A549 (cell line): ENCODE results near the gene OGFOD2. TPM values are rescaled to one million over a fixed set of nuclear protein-coding genes. Genes with fewer than 3 reads are reported as not detected.

Experiments used
- ATAC-seq, 2 experiments: fragments of 200-7000 bp in 1 of 2; fragments of >200 bp in 1 of 2; cut with Nextera tagmentation in 1 of 2; cut with Tn5 transposase in 1 of 2; 3 replicates each; pipeline versions ENCODE4 v1.8.0 to v1.9.1; 2018 to 2020; ENCODE audit warnings: mild to moderate bottlenecking in 1 of 2, moderate library complexity in 1 of 2
- CTCF ChIA-PET: fragments of 300-600 bp; sonication (Branson Sonifier 250); formaldehyde crosslinking; extraction: SDS; loops from one replicate; lab custom pipeline; 2021; ENCODE audit warnings: antibody characterized with exemption, inconsistent platforms; lab: Yijun Ruan, JAX
- POLR2A ChIA-PET: fragments of 350-600 bp; formaldehyde crosslinking; extraction: SDS; loops from one replicate; lab custom pipeline; 2021; ENCODE audit warnings: antibody characterized with exemption, inconsistent platforms; lab: Yijun Ruan, JAX
- DNase-seq, 2 experiments: peaks; one replicate each; pipeline versions ENCODE4 v3.0.0 to v3.0.0-alpha.2; 2011 to 2016; ENCODE audit warnings: low read depth in 1 of 2, low spot score in 1 of 2
- FAIRE-seq: peaks from 2 replicates; lab custom pipeline; 2011; peaks lifted over from hg19 to GRCh38; lab: Jason Lieb, UNC
- H3K27ac ChIP-seq, 2 experiments: fragments of >200 bp; sonication (Bioruptor Twin); formaldehyde crosslinking; 3 replicates each; pipeline ENCODE4 v1.5.1; 2016 to 2017
- H3K4me1 ChIP-seq: fragments of >200 bp; sonication (Bioruptor Twin); formaldehyde crosslinking; 3 replicates; pipeline ENCODE4 v1.6.1; 2016
- H3K4me2 ChIP-seq: fragments of >200 bp; sonication (Bioruptor Twin); formaldehyde crosslinking; 3 replicates; pipeline ENCODE4 v1.6.1; 2016
- H3K4me3 ChIP-seq: fragments of >200 bp; sonication (Bioruptor Twin); formaldehyde crosslinking; 3 replicates; pipeline ENCODE4 v1.5.1; 2016
- H3K9me3 ChIP-seq: fragments of >200 bp; sonication (Bioruptor Twin); formaldehyde crosslinking; 3 replicates; pipeline ENCODE4 v1.6.1; 2016
- CBX2 ChIP-seq: fragments of 200-600 bp; sonication (generic); IDR thresholded peaks from 2 replicates; pipeline ENCODE4 v1.6.1; 2016; ENCODE audit warnings: low read depth, mild to moderate bottlenecking, borderline replicate concordance
- CBX8 ChIP-seq: fragments of 200-600 bp; sonication (generic); IDR thresholded peaks from 2 replicates; pipeline ENCODE4 v1.6.1; 2016
- CEBPB ChIP-seq, 2 experiments: fragments of >200 bp in 1 of 2; sonication (Bioruptor Twin) in 1 of 2; formaldehyde crosslinking in 1 of 2; IDR thresholded peaks; 2 replicates each; pipeline ENCODE4 v1.6.1; 2012 to 2016
- CHD2 ChIP-seq: fragments of 150-350 bp; IDR thresholded peaks from 2 replicates; pipeline ENCODE4 v1.6.1; 2014; ENCODE audit warnings: low read length; ENCODE audit not compliant: partially characterized antibody
- FOXS1 ChIP-seq: fragments of 250-450 bp; sonication (Bioruptor Pico); IDR thresholded peaks from 2 replicates; pipeline ENCODE4 v1.5.0; 2020; ENCODE audit warnings: mild to moderate bottlenecking, moderate library complexity
- GATA3 ChIP-seq: IDR thresholded peaks from 2 replicates; pipeline ENCODE4 v1.6.1; 2012; ENCODE audit warnings: borderline replicate concordance
- HEYL ChIP-seq: fragments of 250-450 bp; sonication (Bioruptor Pico); IDR thresholded peaks from 2 replicates; pipeline ENCODE4 v1.8.0; 2021; ENCODE audit warnings: mild to moderate bottlenecking, moderate library complexity
- JUN ChIP-seq, 2 experiments: fragments of >200 bp; sonication (Bioruptor Twin); formaldehyde crosslinking; IDR thresholded peaks; 2 replicates in 1 of 2; 3 replicates in 1 of 2; pipeline ENCODE4 v1.6.1; 2016 to 2017
- KDM1A ChIP-seq: fragments of 200-600 bp; sonication (generic); IDR thresholded peaks from 2 replicates; pipeline ENCODE4 v1.6.1; 2016; ENCODE audit warnings: low read depth, mild to moderate bottlenecking
- MAZ ChIP-seq: fragments of 150-350 bp; IDR thresholded peaks from 2 replicates; pipeline ENCODE4 v1.6.1; 2014; ENCODE audit warnings: antibody characterized with exemption, low read depth, low read length, borderline replicate concordance
- MYC ChIP-seq: IDR thresholded peaks from 2 replicates; pipeline ENCODE4 v1.6.1; 2012; ENCODE audit warnings: mild to moderate bottlenecking, inconsistent platforms, low read length, improper control_type of control experiment, borderline replicate concordance
- POLR2A ChIP-seq: IDR thresholded peaks from 2 replicates; pipeline ENCODE4 v1.6.1; 2012; ENCODE audit warnings: mild to moderate bottlenecking, low read length
- POLR2AphosphoS2 ChIP-seq: conservative IDR thresholded peaks from 2 replicates; pipeline ENCODE4 v1.6.1; 2012; ENCODE audit warnings: low read length, improper control_type of control experiment, inconsistent platforms
- RCOR1 ChIP-seq: fragments of 150-350 bp; IDR thresholded peaks from 2 replicates; pipeline ENCODE4 v1.6.1; 2014; ENCODE audit warnings: antibody characterized with exemption, low read length, low read depth
- SMC3 ChIP-seq: fragments of >200 bp; sonication (Bioruptor Twin); formaldehyde crosslinking; IDR thresholded peaks from 3 replicates; pipeline ENCODE4 v1.6.1; 2018; ENCODE audit warnings: inconsistent platforms
- SREBF2 ChIP-seq: fragments of 450-650 bp; IDR thresholded peaks from 2 replicates; pipeline ENCODE4 v1.6.1; 2014; ENCODE audit warnings: mild to moderate bottlenecking, moderate library complexity
- TFCP2L1 ChIP-seq: fragments of 250-450 bp; sonication (Bioruptor Pico); IDR thresholded peaks from 2 replicates; pipeline ENCODE4 v1.5.0; 2021; ENCODE audit warnings: mild to moderate bottlenecking
- TP53 ChIP-seq: fragments of 250-450 bp; sonication (Bioruptor Pico); IDR thresholded peaks from 2 replicates; pipeline ENCODE4 v1.5.0; 2021; ENCODE audit warnings: mild to moderate bottlenecking, moderate library complexity
- ZC3H11A ChIP-seq: fragments of 450-650 bp; IDR thresholded peaks from 2 replicates; pipeline ENCODE4 v1.6.1; 2014; ENCODE audit warnings: antibody characterized with exemption, mild to moderate bottlenecking
- ZFP36 ChIP-seq: fragments of 450-650 bp; IDR thresholded peaks from 2 replicates; pipeline ENCODE4 v1.6.1; 2014; ENCODE audit warnings: borderline replicate concordance; ENCODE audit not compliant: partially characterized antibody
- ZNF302 ChIP-seq: fragments of 250-450 bp; sonication (Bioruptor Pico); IDR thresholded peaks from 2 replicates; pipeline ENCODE4 v1.9.0; 2021; ENCODE audit warnings: inconsistent platforms, mild to moderate bottlenecking, moderate library complexity
- WGBS: methylation state at CpG from one replicate; pipeline ENCODE4 v1.1.6; 2017; ENCODE audit errors: missing lambda C conversion rate; 5-methylcytosine and 5-hydroxymethylcytosine counted together
- polyA plus RNA-seq, 4 experiments: library from polyadenylated mRNA; depleted of rRNA in 3 of 4; stranded (reverse); fragments of >200 nt; fragmentation: RNase III in 1 of 4; extraction: RNeasy Plus Mini Kit Qiagen cat#74134 plus additional on column Dnase treatment in 1 of 4; gene quantifications; 2 replicates in 3 of 4; 3 replicates in 1 of 4; pipeline ENCODE4 v1.2.3, GENCODE V29; 2011 to 2017
- TF ChIP-seq, protein P1 (sequence below): fragments of 200-600 bp; sonication (generic); IDR thresholded peaks from 2 replicates; pipeline ENCODE4 v1.6.1; 2016; ENCODE audit warnings: antibody characterized with exemption, mild to moderate bottlenecking, moderate library complexity
- TF ChIP-seq, protein P2 (sequence below): IDR thresholded peaks from 2 replicates; pipeline ENCODE4 v1.6.1; 2012
- TF ChIP-seq, protein P3 (sequence below): fragments of >200 bp; sonication (Bioruptor Twin); formaldehyde crosslinking; IDR thresholded peaks from 3 replicates; pipeline ENCODE4 v1.6.1; 2016

OGFOD2 gene
- polyA plus RNA-seq, 2 of the 4 experiments (the other 2 are of a cell fraction): 11.0 to 18.2 TPM

DNA sequence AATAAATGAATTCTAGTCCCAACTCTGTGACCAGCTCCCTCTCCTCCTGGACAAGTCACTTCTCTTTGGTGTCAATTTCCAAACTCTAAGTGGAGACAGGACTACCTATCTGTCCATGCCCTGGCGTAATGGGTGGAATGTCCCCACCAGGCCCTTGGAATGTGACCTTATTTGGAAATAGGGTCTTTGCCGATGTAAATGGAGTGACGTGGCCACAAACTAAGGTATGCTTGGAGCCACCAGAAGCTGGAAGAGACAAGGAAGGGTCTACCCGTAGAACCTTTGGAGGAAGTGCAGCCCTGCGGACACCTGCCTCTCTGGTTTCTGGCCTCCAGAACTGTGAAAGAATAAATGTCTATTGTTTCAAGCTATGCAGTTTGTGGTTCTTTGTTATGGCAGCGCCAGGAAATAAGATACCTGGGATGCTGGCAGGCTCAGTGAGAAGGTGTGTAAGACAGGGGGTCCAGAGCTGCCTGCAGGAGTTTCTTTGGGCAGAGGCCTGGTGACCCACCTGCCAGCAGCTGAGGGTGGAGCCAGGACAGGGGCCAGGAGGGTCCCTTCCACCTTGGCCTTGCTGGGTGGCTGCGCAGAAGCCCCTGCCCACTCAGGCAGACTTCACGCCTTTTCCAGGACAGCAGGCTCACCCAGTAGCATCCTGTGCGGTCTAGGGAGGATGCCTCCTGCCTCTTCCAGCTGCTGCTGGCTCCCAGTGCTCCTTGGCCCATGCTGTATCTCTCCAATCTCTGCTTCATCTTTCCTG, 51.2 kb downstream of the OGFOD2 start:
- no peaks in the 10 kb centered on the region for H3K9me3 ChIP-seq
- ChIA-PET POLR2A (interaction anchor here (2.5 kb wide), 1 partner anchor 207 kb away, joined by 8 read pairs; the partner anchor contains the start of genes MPHOSPH9 and MTRFR), CTCF (interaction anchor here (1.6 to 4.7 kb wide), 3 partner anchors 14 to 17 kb away, joined by 4 to 26 read pairs (median 4); no protein-coding TSS in a partner anchor)
- TF ChIP-seq TP53 (CRISPR knock-in tag): no peak
- TF ChIP-seq RCOR1: no peak
- no peak for TF ChIP-seq CEBPB (IDR thresholded peaks at IDR 0.05)
- TF ChIP-seq SREBF2: no peak
- TF ChIP-seq, protein P1, sequence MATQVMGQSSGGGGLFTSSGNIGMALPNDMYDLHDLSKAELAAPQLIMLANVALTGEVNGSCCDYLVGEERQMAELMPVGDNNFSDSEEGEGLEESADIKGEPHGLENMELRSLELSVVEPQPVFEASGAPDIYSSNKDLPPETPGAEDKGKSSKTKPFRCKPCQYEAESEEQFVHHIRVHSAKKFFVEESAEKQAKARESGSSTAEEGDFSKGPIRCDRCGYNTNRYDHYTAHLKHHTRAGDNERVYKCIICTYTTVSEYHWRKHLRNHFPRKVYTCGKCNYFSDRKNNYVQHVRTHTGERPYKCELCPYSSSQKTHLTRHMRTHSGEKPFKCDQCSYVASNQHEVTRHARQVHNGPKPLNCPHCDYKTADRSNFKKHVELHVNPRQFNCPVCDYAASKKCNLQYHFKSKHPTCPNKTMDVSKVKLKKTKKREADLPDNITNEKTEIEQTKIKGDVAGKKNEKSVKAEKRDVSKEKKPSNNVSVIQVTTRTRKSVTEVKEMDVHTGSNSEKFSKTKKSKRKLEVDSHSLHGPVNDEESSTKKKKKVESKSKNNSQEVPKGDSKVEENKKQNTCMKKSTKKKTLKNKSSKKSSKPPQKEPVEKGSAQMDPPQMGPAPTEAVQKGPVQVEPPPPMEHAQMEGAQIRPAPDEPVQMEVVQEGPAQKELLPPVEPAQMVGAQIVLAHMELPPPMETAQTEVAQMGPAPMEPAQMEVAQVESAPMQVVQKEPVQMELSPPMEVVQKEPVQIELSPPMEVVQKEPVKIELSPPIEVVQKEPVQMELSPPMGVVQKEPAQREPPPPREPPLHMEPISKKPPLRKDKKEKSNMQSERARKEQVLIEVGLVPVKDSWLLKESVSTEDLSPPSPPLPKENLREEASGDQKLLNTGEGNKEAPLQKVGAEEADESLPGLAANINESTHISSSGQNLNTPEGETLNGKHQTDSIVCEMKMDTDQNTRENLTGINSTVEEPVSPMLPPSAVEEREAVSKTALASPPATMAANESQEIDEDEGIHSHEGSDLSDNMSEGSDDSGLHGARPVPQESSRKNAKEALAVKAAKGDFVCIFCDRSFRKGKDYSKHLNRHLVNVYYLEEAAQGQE: no peak
- TF ChIP-seq CBX8: no peak
- no peak for TF ChIP-seq CHD2
- no peak for TF ChIP-seq GATA3
- no peak for TF ChIP-seq HEYL (CRISPR knock-in tag)
- no peak for TF ChIP-seq POLR2A
- no peak for TF ChIP-seq CBX2
- no peak for TF ChIP-seq JUN (IDR thresholded peaks at IDR 0.05)
- TF ChIP-seq ZNF302 (CRISPR knock-in tag): no peak
- TF ChIP-seq, protein P2, sequence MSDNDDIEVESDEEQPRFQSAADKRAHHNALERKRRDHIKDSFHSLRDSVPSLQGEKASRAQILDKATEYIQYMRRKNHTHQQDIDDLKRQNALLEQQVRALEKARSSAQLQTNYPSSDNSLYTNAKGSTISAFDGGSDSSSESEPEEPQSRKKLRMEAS: no peak
- TF ChIP-seq SMC3: no peak
- TF ChIP-seq TFCP2L1 (CRISPR knock-in tag): no peak
- no peak for TF ChIP-seq KDM1A
- no peak for TF ChIP-seq ZC3H11A
- 91% methylated on average over 9 of the region's 9 CpGs for WGBS
- no peak overlapping the region for H3K27ac ChIP-seq
- H3K4me2 ChIP-seq: no peak overlapping the region
- peaks cover 13% of the 10 kb centered on the region for H3K4me1 ChIP-seq
- no peak overlapping the region for H3K4me3 ChIP-seq
- DNase-seq (no peak), FAIRE-seq (no peak), ATAC-seq (no peak; a peak in 1 of 6 replicates)

DNA sequence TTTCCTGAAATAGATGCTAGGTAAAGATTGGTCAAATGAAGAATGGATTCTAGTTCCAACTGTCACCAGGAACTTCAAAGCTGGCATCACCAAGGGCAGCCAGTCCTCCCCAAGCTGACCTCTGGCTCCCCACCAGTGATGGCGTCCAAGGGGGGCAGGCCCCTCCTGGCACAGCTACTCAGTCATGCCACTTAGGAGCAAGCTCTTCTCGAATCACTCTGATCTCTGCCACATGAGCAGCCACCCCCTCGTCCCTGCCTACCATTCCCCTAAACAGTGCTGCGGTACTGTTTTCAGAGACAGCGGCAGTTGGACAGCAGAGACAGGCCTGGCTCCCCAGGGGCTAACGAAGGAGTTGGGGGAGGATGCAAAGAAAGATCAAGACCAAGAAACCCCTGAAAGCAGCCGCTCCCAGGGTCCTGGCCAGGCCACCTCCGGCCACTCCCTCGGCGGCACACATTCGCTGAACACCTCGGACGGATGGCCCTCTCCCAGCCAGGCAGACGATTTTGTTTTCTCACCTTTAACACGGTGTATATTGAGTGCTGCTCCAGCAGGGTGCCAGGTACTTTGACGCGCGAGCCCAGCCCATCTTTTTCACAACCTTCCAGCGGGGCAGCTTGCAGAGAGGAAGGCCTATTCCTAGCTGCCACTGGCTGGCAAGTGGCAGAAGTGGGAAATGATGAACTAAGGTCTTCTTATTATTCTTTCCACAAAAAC, 52.8 kb downstream of the OGFOD2 start:
- no peak for DNase-seq
- Histone ChIP-seq H3K4me2 (no peak overlapping the region), H3K9me3 (no peaks in the 10 kb centered on the region), H3K4me1 (peaks cover 10% of the 10 kb centered on the region), H3K4me3 (no peak overlapping the region), H3K27ac (no peak overlapping the region)
- 89% methylated on average over 19 of the region's 19 CpGs for WGBS
- FAIRE-seq: no peak
- CTCF ChIA-PET: interaction anchor here (0.9 to 4.7 kb wide), 5 partner anchors 8 to 29 kb away, joined by 3 to 26 read pairs (median 3); no protein-coding TSS in a partner anchor
- TF ChIP-seq CBX2: no peak
- TF ChIP-seq, protein P3, sequence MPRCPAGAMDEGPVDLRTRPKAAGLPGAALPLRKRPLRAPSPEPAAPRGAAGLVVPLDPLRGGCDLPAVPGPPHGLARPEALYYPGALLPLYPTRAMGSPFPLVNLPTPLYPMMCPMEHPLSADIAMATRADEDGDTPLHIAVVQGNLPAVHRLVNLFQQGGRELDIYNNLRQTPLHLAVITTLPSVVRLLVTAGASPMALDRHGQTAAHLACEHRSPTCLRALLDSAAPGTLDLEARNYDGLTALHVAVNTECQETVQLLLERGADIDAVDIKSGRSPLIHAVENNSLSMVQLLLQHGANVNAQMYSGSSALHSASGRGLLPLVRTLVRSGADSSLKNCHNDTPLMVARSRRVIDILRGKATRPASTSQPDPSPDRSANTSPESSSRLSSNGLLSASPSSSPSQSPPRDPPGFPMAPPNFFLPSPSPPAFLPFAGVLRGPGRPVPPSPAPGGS: no peak
- no peak for TF ChIP-seq ZFP36
- TF ChIP-seq POLR2AphosphoS2: no peak
- no peak for TF ChIP-seq CEBPB (IDR thresholded peaks at IDR 0.05)
- no peak for TF ChIP-seq MAZ
- TF ChIP-seq FOXS1 (CRISPR knock-in tag): no peak
- no peak for TF ChIP-seq MYC
- POLR2A ChIA-PET: interaction anchor here (1.0 kb wide), 1 partner anchor 337 kb away, joined by 4 read pairs; no protein-coding TSS in a partner anchor
- ATAC-seq: no peak
